ENCODE measurements around the gene DYNC2I2. TPM values are rescaled to one million over a fixed set of nuclear protein-coding genes. Genes with fewer than 3 reads are reported as not detected.

The DYNC2I2 gene
- total and polyA plus RNA-seq, 4 donors, result 10.9 to 58.0 (median 19.6) TPM

DNA sequence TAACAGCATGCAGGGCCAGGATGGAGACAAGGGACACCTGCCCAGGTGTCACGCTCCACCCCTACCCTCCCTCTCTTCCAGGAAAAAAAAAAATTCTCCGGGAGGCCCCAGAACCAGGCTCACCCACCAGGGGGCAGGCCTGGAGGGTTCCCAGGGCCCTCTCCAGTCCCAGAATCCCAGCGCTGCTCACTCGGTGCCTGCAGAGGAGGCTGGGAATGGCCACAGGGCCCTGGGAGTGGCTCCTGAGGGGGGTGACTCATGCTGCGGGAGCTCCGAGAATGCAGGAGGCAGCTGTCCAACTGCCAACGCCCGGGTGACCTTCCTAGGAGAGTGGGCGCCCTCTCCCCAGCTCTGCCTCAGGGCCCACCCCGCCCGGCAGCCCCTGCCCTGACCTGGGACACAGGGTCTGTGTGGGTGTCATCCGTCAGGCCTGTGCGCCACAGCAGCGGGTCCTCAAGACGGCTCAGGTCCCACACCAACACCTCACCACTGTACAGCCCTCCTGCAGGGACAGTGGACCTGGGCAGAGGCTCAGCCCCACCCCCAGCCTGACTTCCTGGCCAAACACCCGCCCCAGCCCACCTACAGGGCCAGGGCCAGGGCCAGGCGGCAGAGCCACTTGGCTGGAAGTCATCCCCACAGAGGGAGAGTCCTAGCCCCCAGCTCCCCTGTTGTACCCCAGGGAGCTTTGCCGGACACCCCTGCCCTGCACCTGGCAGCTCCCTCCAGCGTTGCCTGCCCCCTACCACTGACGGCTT, 21.2 kb downstream of the DYNC2I2 start:
- WGBS, result 25% methylated on average over 20 of the region's 20 CpGs
- TF ChIP-seq JUND (IDR thresholded peaks at IDR 0.05) (peak; percentile 95 to 98), FOXA1 (IDR thresholded peaks at IDR 0.05) (peak; percentile 18), RXRA (IDR thresholded peaks at IDR 0.05) (no peak), TAF1 (conservative IDR thresholded peaks at IDR 0.05) (no peak), HNF4G (IDR thresholded peaks at IDR 0.05) (no peak), GABPA (IDR thresholded peaks at IDR 0.05 in 1 of 2, conservative IDR thresholded peaks at IDR 0.05 in 1 of 2) (peak in 1 of 2 donors; percentile 19), SP1 (IDR thresholded peaks at IDR 0.05) (peak; percentile 27), HNF4A (conservative IDR thresholded peaks at IDR 0.05) (peak in 1 of 2 donors; percentile 25), EGR1 (IDR thresholded peaks at IDR 0.05; ENCODE audit: low read depth in 2 of 2) (no peak), YY1 (IDR thresholded peaks at IDR 0.05) (peak; percentile 62), RAD21 (IDR thresholded peaks at IDR 0.05) (peak; percentile 69 to 81), NR2F2 (IDR thresholded peaks at IDR 0.05) (peak; percentile 17), FOXA2 (IDR thresholded peaks at IDR 0.05) (no peak)
- TF ChIP-seq, protein P1, sequence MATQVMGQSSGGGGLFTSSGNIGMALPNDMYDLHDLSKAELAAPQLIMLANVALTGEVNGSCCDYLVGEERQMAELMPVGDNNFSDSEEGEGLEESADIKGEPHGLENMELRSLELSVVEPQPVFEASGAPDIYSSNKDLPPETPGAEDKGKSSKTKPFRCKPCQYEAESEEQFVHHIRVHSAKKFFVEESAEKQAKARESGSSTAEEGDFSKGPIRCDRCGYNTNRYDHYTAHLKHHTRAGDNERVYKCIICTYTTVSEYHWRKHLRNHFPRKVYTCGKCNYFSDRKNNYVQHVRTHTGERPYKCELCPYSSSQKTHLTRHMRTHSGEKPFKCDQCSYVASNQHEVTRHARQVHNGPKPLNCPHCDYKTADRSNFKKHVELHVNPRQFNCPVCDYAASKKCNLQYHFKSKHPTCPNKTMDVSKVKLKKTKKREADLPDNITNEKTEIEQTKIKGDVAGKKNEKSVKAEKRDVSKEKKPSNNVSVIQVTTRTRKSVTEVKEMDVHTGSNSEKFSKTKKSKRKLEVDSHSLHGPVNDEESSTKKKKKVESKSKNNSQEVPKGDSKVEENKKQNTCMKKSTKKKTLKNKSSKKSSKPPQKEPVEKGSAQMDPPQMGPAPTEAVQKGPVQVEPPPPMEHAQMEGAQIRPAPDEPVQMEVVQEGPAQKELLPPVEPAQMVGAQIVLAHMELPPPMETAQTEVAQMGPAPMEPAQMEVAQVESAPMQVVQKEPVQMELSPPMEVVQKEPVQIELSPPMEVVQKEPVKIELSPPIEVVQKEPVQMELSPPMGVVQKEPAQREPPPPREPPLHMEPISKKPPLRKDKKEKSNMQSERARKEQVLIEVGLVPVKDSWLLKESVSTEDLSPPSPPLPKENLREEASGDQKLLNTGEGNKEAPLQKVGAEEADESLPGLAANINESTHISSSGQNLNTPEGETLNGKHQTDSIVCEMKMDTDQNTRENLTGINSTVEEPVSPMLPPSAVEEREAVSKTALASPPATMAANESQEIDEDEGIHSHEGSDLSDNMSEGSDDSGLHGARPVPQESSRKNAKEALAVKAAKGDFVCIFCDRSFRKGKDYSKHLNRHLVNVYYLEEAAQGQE (IDR thresholded peaks at IDR 0.05), result no peak
- TF ChIP-seq, protein P2, sequence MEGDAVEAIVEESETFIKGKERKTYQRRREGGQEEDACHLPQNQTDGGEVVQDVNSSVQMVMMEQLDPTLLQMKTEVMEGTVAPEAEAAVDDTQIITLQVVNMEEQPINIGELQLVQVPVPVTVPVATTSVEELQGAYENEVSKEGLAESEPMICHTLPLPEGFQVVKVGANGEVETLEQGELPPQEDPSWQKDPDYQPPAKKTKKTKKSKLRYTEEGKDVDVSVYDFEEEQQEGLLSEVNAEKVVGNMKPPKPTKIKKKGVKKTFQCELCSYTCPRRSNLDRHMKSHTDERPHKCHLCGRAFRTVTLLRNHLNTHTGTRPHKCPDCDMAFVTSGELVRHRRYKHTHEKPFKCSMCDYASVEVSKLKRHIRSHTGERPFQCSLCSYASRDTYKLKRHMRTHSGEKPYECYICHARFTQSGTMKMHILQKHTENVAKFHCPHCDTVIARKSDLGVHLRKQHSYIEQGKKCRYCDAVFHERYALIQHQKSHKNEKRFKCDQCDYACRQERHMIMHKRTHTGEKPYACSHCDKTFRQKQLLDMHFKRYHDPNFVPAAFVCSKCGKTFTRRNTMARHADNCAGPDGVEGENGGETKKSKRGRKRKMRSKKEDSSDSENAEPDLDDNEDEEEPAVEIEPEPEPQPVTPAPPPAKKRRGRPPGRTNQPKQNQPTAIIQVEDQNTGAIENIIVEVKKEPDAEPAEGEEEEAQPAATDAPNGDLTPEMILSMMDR (IDR thresholded peaks at IDR 0.05; ENCODE audit: low read depth, low read length, missing input control), result peak; percentile 73
- TF ChIP-seq, protein P3, sequence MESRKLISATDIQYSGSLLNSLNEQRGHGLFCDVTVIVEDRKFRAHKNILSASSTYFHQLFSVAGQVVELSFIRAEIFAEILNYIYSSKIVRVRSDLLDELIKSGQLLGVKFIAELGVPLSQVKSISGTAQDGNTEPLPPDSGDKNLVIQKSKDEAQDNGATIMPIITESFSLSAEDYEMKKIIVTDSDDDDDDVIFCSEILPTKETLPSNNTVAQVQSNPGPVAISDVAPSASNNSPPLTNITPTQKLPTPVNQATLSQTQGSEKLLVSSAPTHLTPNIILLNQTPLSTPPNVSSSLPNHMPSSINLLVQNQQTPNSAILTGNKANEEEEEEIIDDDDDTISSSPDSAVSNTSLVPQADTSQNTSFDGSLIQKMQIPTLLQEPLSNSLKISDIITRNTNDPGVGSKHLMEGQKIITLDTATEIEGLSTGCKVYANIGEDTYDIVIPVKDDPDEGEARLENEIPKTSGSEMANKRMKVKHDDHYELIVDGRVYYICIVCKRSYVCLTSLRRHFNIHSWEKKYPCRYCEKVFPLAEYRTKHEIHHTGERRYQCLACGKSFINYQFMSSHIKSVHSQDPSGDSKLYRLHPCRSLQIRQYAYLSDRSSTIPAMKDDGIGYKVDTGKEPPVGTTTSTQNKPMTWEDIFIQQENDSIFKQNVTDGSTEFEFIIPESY (IDR thresholded peaks at IDR 0.05), result no peak
- TF ChIP-seq, protein P4, sequence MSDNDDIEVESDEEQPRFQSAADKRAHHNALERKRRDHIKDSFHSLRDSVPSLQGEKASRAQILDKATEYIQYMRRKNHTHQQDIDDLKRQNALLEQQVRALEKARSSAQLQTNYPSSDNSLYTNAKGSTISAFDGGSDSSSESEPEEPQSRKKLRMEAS (IDR thresholded peaks at IDR 0.05), result no peak
- TF ChIP-seq, protein P5, sequence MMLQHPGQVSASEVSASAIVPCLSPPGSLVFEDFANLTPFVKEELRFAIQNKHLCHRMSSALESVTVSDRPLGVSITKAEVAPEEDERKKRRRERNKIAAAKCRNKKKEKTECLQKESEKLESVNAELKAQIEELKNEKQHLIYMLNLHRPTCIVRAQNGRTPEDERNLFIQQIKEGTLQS (IDR thresholded peaks at IDR 0.05), result peak; percentile 89
- Histone ChIP-seq H3K9ac (ENCODE audit: low read depth in 1 of 2, low read length in 2 of 2) (no peak overlapping the region), H3K27me3 (ENCODE audit: control insufficient read depth in 4 of 4, insufficient read depth in 4 of 4, low read length in 3 of 4) (no peaks in the 10 kb centered on the region), H3K4me1 (ENCODE audit: control insufficient read depth in 4 of 4, insufficient read depth in 4 of 4, low read length in 3 of 4) (peaks cover 8 to 26% (median 17%) of the 10 kb centered on the region in 4 donors), H3K4me3 (ENCODE audit: low read depth in 1 of 3, low read length in 3 of 3) (peak overlapping the region; percentile 51 to 72 (median 53)), H3K27ac (ENCODE audit: low read depth in 1 of 2, low read length in 2 of 2) (peak overlapping the region; percentile 80), H3K36me3 (ENCODE audit: control insufficient read depth in 4 of 4, insufficient read depth in 3 of 4, low read depth in 1 of 4, low read length in 3 of 4) (peaks cover 14 to 20% (median 17%) of the 10 kb centered on the region in 4 donors), H3K9me3 (ENCODE audit: control insufficient read depth in 4 of 4, low read length in 3 of 4) (no peaks in the 10 kb centered on the region)
- peak; percentile 52 for DNase-seq (ENCODE audit: low spot score)
